Parathyroid adenoma (tissue), 2 donors: ENCODE results near the gene TFAP2D.

Experiments
- H2AFZ ChIP-seq: fragments of 300-600 bp; sonication (generic); one replicate; pipeline ENCODE4 v1.7.0; 2017; ENCODE audit warnings: antibody characterized with exemption, mild to moderate bottlenecking
- H3K27ac ChIP-seq: fragments of 300-600 bp; sonication (generic); one replicate; pipeline ENCODE4 v1.7.0; 2017
- H3K27me3 ChIP-seq: fragments of 300-600 bp; sonication (generic); one replicate; pipeline ENCODE4 v1.7.0; 2017; ENCODE audit warnings: low read length; ENCODE audit not compliant: control insufficient read depth, insufficient read depth
- H3K36me3 ChIP-seq: fragments of 300-600 bp; sonication (generic); one replicate; pipeline ENCODE4 v1.7.0; 2017; ENCODE audit warnings: low read length; ENCODE audit not compliant: control insufficient read depth, insufficient read depth
- H3K4me1 ChIP-seq: fragments of 300-600 bp; sonication (generic); one replicate; pipeline ENCODE4 v1.7.0; 2017; ENCODE audit warnings: control low read depth
- H3K4me2 ChIP-seq: fragments of 300-600 bp; sonication (generic); one replicate; pipeline ENCODE4 v1.7.0; 2017; ENCODE audit warnings: low read length
- H3K4me3 ChIP-seq: fragments of 300-600 bp; sonication (generic); one replicate; pipeline ENCODE4 v1.7.0; 2017; ENCODE audit warnings: low read depth, low read length
- H3K79me2 ChIP-seq: fragments of 300-600 bp; sonication (generic); one replicate; pipeline ENCODE4 v1.7.0; 2017; ENCODE audit warnings: control low read depth
- H3K9ac ChIP-seq: fragments of 300-600 bp; sonication (generic); one replicate; pipeline ENCODE4 v1.7.0; 2017; ENCODE audit warnings: mild to moderate bottlenecking
- H3K9me3 ChIP-seq: fragments of 300-600 bp; sonication (generic); one replicate; pipeline ENCODE4 v1.7.0; 2017; ENCODE audit warnings: low read length; ENCODE audit not compliant: control insufficient read depth
- TF ChIP-seq, protein P1 (sequence below): fragments of 300-600 bp; sonication (generic); IDR thresholded peaks from one replicate; pipeline ENCODE4 v1.7.0; 2017; ENCODE audit warnings: antibody characterized with exemption, mild to moderate bottlenecking
- donor health status: primary hyperparathyroidism.

The TFAP2D gene

DNA sequence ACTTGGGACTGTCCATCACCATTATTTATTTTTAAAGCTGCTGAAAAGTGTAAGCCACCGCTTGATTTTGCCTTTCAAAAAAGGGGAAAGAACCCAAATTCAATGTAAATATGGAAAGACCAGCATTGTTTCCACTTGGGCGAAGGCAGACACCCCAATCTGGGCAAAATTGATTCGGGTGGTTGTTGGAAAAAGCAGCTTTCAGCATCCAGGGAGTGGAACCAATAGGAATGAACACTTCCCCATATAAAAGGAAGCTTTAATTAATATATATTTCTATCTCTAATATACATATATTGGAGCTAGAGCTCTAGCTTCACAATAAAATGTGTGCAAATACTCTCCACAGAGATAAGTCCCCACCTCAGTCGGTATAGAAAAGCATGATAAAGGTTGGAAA lies at the start of gene TFAP2D:
TSS of gene TFAP2D (plus strand) at position 301 of the 400 bp plus-strand sequence. CDS start 530 bp downstream, outside the sequence.
- peaks cover 5% of the 10 kb centered on the region for H3K27me3 ChIP-seq

DNA sequence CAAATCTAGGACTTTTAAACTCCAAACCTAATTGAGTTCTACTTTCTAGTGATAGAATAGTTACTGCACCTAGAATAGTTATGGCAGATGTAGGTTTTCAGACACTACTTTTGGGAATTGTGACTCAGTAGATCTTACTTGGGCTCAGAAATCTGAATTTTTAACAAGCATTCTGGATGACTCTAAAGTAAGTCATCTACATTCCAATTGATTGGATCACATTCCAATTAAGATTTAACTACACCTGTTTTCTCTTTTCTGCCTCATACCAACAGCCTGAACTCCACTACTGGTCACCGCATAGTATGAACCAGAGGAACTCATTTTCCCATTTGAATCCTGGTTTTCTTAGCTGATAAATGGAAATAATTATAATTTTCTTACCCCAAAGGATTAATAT lies 49.5 kb upstream of the TFAP2D start:
- no peak overlapping the region for H3K4me3 ChIP-seq
- no peak overlapping the region for H2AFZ ChIP-seq
- H3K27ac ChIP-seq = no peak overlapping the region
- no peaks in the 10 kb centered on the region for H3K27me3 ChIP-seq
- no peaks in the 10 kb centered on the region for H3K4me1 ChIP-seq
- H3K36me3 ChIP-seq = no peaks in the 10 kb centered on the region
- H3K4me2 ChIP-seq = no peak overlapping the region
- no peaks in the 10 kb centered on the region for H3K79me2 ChIP-seq
- no peaks in the 10 kb centered on the region for H3K9me3 ChIP-seq
- no peak overlapping the region for H3K9ac ChIP-seq
- TF ChIP-seq, protein P1, sequence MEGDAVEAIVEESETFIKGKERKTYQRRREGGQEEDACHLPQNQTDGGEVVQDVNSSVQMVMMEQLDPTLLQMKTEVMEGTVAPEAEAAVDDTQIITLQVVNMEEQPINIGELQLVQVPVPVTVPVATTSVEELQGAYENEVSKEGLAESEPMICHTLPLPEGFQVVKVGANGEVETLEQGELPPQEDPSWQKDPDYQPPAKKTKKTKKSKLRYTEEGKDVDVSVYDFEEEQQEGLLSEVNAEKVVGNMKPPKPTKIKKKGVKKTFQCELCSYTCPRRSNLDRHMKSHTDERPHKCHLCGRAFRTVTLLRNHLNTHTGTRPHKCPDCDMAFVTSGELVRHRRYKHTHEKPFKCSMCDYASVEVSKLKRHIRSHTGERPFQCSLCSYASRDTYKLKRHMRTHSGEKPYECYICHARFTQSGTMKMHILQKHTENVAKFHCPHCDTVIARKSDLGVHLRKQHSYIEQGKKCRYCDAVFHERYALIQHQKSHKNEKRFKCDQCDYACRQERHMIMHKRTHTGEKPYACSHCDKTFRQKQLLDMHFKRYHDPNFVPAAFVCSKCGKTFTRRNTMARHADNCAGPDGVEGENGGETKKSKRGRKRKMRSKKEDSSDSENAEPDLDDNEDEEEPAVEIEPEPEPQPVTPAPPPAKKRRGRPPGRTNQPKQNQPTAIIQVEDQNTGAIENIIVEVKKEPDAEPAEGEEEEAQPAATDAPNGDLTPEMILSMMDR = no peak

More for the DNA sequence above, at the start of gene TFAP2D:
- no peak within 1 kb of the TSS for H3K9ac ChIP-seq
- no peaks in the 10 kb centered on the region for H3K36me3 ChIP-seq
- no peak within 1 kb of the TSS for H2AFZ ChIP-seq
- H3K4me1 ChIP-seq = no peaks in the 10 kb centered on the region
- no peaks in the 10 kb centered on the region for H3K9me3 ChIP-seq
- no peaks in the 10 kb centered on the region for H3K79me2 ChIP-seq
- no peak within 1 kb of the TSS for H3K27ac ChIP-seq
- TF ChIP-seq, protein P1 = no peak
- H3K4me3 ChIP-seq = no peak within 1 kb of the TSS
- no peak within 1 kb of the TSS for H3K4me2 ChIP-seq

DNA sequence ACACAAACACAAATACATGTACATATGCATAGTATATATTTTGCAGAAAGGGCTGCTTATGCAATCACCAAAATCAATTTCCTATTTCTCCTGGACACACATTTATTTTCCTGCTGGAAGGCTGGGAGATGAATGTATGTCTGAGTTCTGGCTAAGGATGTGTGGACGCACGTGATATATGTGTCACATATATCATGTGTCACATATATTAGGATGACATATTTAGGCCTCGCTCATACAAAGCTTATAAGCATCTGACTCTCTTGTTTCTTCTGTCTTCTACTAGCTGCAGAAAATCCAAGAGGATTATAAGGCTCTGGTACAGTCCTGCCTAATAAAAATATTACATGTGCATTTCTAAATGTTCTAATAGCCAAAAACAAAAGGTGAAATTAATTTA lies 47.2 kb upstream of the TFAP2D start:
- TF ChIP-seq, protein P1 = no peak

DNA sequence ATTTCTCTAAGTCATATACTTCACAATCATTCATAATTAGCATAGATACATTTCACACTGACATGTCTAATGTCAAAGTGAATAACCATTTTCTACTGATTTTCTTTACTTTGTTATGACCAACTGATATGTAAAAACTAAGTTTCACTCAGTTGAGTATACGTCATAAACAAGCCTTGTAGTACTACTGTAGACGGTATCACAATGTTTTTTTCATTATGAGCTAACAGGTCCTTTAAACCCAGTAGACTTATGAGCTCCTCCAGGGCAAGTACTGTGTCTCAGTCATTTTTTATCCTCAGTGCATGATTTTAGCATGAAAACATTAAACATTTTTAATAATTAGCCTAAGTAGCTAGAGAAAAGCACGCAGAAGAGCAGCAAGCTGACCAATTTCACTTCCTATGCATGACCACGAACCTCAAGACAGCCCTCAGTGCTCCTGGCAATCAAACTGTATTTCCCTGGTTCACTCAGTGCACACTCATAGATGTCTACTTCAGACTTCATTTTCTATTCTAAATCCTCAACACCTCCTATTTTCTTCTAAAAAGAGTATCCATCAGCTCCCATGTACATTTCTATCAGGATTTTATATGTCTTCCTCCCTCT lies 32.0 kb upstream of the TFAP2D start:
- Histone ChIP-seq H3K36me3 (no peaks in the 10 kb centered on the region), H3K4me1 (no peaks in the 10 kb centered on the region), H3K9me3 (no peaks in the 10 kb centered on the region), H2AFZ (no peak overlapping the region), H3K27ac (no peak overlapping the region), H3K9ac (no peak overlapping the region), H3K27me3 (no peaks in the 10 kb centered on the region), H3K4me2 (no peak overlapping the region), H3K79me2 (no peaks in the 10 kb centered on the region), H3K4me3 (no peak overlapping the region)
- TF ChIP-seq, protein P1 = no peak

More for the DNA sequence above, 47.2 kb upstream of the TFAP2D start:
- Histone ChIP-seq H3K4me1 (no peaks in the 10 kb centered on the region), H3K27ac (no peak overlapping the region), H3K36me3 (no peaks in the 10 kb centered on the region), H2AFZ (no peak overlapping the region), H3K9me3 (no peaks in the 10 kb centered on the region), H3K27me3 (no peaks in the 10 kb centered on the region), H3K4me2 (no peak overlapping the region), H3K9ac (no peak overlapping the region), H3K4me3 (no peak overlapping the region), H3K79me2 (no peaks in the 10 kb centered on the region)

DNA sequence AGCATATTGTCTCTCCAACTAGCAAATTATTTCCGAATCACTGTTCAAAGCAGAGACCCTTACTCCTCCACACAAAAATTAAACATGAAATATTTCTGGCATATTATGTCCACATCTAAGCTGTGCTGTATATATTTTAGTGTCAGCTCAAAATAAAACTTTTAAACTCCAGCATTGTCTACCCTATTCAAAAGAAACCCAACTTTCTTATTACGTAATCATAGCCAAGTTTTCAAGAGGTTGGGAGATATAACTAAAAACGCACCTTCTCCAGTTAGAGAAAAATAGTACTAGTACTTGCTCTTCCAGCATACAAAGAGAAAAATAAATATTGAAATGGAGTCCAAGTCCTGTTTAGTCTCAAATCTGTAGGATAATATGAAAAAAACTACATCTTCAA lies 24.1 kb upstream of the TFAP2D start:
- Histone ChIP-seq H3K27ac (no peak overlapping the region), H3K4me1 (no peaks in the 10 kb centered on the region), H3K9ac (no peak overlapping the region), H3K4me3 (no peak overlapping the region), H3K4me2 (no peak overlapping the region), H3K79me2 (no peaks in the 10 kb centered on the region), H3K27me3 (no peaks in the 10 kb centered on the region), H3K36me3 (no peaks in the 10 kb centered on the region), H2AFZ (no peak overlapping the region), H3K9me3 (no peaks in the 10 kb centered on the region)
- TF ChIP-seq, protein P1 = no peak
